HG03159 (cell line): Measurements from ENCODE around the gene PLCH1.

Source experiments
- ATAC-seq: cut with Tn5 transposase; IDR thresholded peaks from one replicate; pipeline ENCODE4 v1.9.1; 2021; ENCODE audit warnings: mild to moderate bottlenecking, moderate library complexity; ENCODE audit not compliant: unreplicated experiment

PLCH1 gene

GRCh38 chr3:155553780-155554179 is 191.1 kb downstream of the PLCH1 start:
- ATAC-seq = no peak

- ATAC-seq = no peak
These were observed 191.5 kb downstream of the PLCH1 start for GRCh38 chr3:155553326-155553725.

- no peak for ATAC-seq
These were observed 194.5 kb downstream of the PLCH1 start for GRCh38 chr3:155550391-155550790.

DNA sequence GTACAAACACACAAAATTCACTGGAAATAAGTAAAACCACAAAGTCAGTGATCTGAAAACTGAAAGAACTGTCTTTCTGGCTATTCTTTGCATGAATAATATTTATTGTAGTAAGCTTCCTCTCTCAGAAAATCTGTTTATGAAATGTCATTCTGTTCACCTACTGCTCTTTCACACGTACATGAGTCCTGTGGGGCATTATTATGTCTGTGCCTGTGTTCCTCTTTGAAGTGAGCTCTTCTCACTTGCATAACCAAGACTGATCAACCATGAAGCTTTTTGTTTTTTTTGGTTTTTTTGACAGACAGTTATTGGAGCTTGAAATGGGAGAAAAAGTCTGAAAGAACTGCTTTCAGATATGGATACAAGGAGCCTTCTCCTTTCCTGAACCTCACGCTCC is 195.8 kb downstream of the PLCH1 start:
- ATAC-seq = peak; percentile 94

- ATAC-seq = no peak
These were observed 196.7 kb downstream of the PLCH1 start for GRCh38 chr3:155548195-155548594.

- ATAC-seq = no peak
These were observed 209.8 kb downstream of the PLCH1 start for GRCh38 chr3:155535098-155535497.

DNA sequence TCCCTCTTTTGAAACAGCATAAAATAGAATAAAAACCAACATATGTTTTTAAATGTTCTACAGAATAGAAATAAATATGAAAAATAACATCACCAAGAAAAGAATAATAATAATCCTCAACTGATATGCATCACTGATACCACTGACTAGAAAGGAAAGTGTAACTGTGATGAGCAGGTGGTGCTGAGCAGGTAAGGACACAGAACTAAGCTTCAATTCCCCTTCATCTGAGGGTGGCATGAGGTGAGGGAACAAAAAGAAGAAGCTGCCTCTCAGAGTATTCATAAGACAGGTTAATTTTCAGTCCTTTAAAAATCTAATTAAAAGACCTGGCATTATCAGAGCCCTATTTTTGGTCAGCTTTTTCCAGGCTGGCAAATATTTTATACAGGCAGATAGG is 216.3 kb downstream of the PLCH1 start:
- ATAC-seq = no peak

DNA sequence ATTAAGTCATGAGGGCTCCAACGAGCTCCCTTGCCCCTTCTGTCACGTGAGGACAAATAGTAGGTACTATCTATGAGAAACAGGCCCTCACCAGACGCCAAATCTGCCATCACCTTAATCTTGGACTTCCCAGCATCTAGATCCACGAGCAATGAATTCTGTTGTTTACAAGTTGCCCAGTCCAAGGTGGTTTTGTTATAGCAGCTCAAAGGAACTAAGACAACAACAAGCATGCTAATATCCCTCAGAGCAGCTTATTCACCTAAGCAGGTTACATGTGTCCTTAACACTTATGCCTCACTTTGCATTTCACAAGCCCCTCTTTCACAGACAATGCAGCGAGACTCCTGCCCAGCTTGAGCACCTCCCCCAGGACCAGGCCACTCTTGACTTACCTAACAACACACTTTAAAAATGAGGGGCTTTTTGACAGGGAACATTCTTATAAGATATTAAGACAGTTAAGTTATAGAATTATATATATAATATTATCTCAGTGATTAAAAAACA is 219.5 kb downstream of the PLCH1 start:
- ATAC-seq = no peak

DNA sequence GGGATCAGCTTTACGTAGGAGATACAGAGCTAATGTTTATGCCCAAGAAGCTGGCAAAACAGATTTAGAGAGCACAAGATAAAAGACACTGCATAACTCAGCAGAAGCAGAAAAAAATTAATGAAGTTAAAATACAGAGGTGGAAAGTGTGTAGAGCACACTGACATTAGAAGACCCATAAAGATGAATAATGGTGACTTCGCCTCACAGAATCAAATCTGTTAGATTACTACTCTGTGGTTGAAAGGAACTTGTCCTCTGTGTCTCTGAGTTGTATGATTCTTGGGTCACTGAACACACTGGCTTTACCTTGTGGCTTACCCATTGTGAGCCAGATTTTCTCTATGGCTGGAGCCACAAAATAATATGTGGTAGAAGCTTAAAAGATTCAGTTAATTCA is 224.4 kb downstream of the PLCH1 start:
- no peak for ATAC-seq

- peak; percentile 95 for ATAC-seq
These were observed 225.8 kb downstream of the PLCH1 start for GRCh38 chr3:155519078-155519477.

DNA sequence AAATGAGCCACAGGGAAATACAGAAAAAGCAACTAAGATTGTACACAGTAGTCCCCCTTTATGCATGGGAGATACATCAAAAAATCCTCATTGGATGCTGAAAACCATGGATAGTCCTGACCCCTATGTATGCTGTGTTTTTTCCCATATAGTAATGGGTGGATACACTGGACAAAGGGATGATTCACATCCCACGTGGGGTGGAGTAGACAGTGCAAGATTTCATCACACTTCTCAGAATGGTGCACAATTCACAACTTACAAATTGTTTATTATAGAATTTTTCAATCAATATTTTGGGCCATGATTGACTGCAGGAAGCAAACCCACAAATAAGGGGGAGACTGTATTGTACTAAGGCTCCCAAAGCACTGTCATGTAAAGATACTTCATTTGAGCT is 227.0 kb downstream of the PLCH1 start:
- no peak for ATAC-seq

DNA sequence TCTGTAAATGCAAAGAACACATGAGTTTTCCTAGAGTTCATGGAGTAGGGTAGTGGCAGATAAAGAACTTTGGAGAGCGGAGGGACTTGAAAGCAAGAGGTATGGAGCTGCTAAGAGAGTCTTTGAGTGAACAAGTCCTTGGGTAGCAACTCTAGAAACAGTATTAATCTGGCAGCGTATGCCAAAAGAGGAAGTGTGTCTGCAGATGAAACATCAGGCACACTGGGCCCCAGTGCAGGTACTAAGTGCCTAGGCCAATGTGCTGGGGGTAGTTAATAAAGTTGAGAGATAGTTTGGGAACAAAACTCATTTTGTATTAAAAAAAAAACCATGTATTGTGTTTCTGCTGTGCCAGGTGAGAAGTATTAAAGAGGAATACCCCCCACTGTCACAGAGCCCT is 228.4 kb downstream of the PLCH1 start:
- ATAC-seq = no peak

DNA sequence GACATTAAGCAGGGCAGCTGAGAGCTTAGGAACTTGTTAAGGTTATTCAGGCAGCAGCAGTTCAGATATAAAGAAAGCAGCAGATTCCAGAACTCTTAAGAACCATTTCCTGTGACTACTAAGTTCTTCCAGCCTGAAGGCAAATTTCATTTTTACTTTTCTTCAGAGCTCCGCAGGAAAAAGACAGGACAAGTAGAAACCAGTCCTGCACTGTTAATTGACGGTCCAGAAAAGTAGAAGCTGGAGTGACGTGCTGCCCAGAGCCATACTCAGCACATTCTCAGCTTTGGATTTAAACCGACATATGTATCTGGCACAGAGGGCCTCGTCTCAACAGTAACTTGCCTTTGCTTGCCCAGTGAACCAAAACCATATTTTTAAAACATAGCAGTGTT is 232.0 kb downstream of the PLCH1 start:
- ATAC-seq = no peak

DNA sequence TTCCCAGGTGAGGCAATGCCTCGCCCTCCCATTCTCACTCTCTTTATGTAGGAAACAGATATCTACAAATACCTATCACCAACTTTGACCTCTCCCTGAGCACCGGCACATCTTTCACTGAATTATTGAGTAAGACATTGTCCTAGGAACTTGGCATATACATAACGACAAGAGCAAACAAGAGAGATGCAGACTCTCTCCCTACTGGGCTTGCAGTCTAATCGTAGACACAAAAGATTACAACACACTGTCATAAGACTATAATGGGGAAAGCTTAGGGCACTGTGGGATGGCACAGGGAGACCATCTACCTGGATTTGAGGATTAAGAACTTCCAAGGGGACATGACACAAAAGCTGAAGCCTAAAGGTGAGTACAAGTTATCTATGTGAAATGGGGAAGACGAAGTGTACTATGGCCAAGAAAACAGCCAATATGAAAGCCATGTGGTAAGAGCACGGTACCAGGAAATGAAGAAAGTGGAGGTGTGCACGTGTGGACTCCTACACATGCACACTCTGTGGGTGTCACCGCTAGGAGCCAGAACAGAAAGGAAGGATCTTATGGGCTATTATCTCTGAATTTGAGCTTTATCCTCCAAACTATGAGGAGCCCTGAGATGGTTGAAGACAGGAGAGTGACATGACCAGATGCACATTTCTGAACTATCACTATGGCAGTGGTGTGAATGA is 232.6 kb downstream of the PLCH1 start:
- ATAC-seq = no peak

- no peak for ATAC-seq
These were observed 240.2 kb downstream of the PLCH1 start for GRCh38 chr3:155504682-155505081.

- ATAC-seq = no peak
These were observed 242.2 kb downstream of the PLCH1 start for GRCh38 chr3:155502630-155503029.

DNA sequence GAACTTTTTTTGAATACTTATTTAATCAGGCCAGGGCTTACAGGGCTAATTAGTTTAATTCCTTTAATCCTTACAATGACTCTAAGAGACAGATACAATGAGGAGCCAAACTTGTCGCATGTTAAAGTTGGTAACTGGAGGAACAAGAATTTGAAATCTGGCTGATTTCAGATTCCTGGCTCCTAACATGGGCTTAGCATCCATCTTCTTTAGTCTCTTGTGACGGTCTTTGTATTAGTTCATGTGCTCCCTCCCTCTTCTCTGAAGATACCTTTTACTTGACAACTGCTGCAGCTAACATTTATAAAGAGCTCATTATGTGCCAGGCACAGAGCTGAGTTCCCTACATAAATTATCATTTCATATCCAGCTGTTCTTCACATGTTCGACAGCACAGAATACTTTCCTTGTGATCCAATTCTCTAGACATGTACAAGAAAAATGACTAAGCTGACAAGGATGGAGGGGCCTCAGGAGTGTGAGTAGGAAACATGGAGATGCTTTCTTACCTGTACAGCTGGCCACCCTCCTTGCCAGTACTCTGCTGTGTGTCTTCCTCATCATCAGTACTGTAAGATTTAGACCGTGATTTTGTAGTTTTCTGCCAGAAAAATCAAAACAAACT is 244.6 kb downstream of the PLCH1 start:
- no peak for ATAC-seq

- ATAC-seq = no peak
These were observed 246.8 kb downstream of the PLCH1 start for GRCh38 chr3:155497930-155498647.

GRCh38 chr3:155496206-155496605 is 248.7 kb downstream of the PLCH1 start:
- ATAC-seq = no peak

DNA sequence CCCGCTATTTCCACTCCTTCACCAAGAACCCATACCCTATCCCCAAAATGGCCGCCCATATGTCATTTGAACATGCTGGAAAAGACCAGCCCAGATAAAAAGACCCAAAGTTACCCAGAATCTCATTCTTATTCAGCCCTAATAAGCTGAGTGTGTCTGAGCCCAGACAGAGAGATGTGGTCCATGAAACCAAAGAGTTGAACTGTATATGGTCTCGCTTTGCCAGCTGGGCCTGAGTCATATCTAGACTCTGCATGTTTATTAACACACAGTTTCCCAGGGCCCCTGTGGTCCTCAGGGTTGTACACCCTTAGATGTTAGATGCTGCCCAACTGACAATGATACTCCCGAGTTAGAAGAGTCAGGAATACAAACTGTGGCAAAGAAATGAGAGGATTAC is 249.5 kb downstream of the PLCH1 start:
- peak; percentile 85 for ATAC-seq

- peak; percentile 65 for ATAC-seq
These were observed 250.5 kb downstream of the PLCH1 start for GRCh38 chr3:155494332-155494731.

GRCh38 chr3:155492841-155493240 is 252.0 kb downstream of the PLCH1 start:
- ATAC-seq = no peak
